ENCODE results near the gene NOTCH1. TPM values are rescaled to one million over a fixed set of nuclear protein-coding genes. Genes with fewer than 3 reads are reported as not detected.

The NOTCH1 gene
- total and polyA plus RNA-seq, 2 of the 13 experiments (the other 11 are each of a cell fraction or from before 2014, with no cell fraction given): 0.09 to 0.35 TPM

DNA sequence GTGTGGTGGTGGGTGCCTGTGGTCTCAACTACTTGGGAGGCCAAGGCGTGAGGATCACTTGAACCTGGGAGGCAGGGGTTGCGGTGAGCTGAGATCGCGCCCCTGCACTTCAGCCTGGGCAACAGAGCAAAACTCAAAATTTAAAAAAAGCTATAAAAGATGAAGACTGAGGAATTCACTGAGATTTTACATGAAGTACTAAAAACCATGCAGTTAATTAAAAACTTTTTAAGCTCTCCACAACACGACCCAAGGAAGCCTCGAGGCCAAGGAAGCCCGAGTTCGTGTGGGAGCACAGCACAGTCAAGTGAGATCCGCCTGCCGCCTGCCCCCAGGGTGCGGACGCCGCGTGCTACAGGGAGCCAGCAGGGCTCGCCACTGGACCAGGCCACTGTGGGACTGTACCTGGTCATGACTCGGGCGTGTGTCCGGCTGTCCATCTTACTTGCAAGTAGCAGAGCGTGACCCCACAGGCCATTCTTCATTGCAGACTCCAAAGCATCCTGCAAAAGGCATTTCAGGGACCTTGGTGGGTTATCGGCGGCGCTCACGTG lies 85.0 kb downstream of the NOTCH1 start:
- WGBS (ENCODE audit: low lambda C conversion rate): 98% methylated on average over 17 of the region's 23 CpGs
- TF ChIP-seq, protein P1, sequence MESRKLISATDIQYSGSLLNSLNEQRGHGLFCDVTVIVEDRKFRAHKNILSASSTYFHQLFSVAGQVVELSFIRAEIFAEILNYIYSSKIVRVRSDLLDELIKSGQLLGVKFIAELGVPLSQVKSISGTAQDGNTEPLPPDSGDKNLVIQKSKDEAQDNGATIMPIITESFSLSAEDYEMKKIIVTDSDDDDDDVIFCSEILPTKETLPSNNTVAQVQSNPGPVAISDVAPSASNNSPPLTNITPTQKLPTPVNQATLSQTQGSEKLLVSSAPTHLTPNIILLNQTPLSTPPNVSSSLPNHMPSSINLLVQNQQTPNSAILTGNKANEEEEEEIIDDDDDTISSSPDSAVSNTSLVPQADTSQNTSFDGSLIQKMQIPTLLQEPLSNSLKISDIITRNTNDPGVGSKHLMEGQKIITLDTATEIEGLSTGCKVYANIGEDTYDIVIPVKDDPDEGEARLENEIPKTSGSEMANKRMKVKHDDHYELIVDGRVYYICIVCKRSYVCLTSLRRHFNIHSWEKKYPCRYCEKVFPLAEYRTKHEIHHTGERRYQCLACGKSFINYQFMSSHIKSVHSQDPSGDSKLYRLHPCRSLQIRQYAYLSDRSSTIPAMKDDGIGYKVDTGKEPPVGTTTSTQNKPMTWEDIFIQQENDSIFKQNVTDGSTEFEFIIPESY (CRISPR knock-in tag; IDR thresholded peaks at IDR 0.05): peak; percentile 91
- TF ChIP-seq ZNF891 (CRISPR knock-in tag; IDR thresholded peaks at IDR 0.05): no peak
- no peak overlapping the region for H3K4me3 ChIP-seq (replicated peaks in 1 of 3; ENCODE audit: insufficient read depth in 1 of 3, low read depth in 2 of 3, low read length in 3 of 3)
- no peak for DNase-seq (ENCODE audit: low spot score)
- H3K9ac ChIP-seq (ENCODE audit: insufficient read depth, low read depth, low read length): no peak overlapping the region
- no peak for FAIRE-seq
- no peak overlapping the region for H2AFZ ChIP-seq (ENCODE audit: low read length)
- H4K20me1 ChIP-seq (ENCODE audit: insufficient read depth, low read length): no peaks in the 10 kb centered on the region
- in situ Hi-C loops (cut with HindIII; ENCODE audit: extremely low pct_ligation_motif_present, low pct_unique_long_range_greater_than_20kb) (no loop called here), intact Hi-C loops (cut with micrococcal nuclease; ENCODE audit: unreplicated experiment) (no loop called here)
- H3K27me3 ChIP-seq (ENCODE audit: control insufficient read depth in 1 of 2, insufficient read depth in 2 of 2, low read length in 2 of 2): no peaks in the 10 kb centered on the region
- no peaks in the 10 kb centered on the region for H3K79me2 ChIP-seq (ENCODE audit: insufficient read depth, low read length)
- ATAC-seq: no peak
- POLR2A ChIA-PET: interaction anchor here (0.7 kb wide), 1 partner anchor 16 kb away, joined by 3 read pairs; no protein-coding TSS in a partner anchor
- CTCF ChIA-PET (ENCODE audit: low intra/inter-chr PET ratio, low total read pairs): no interaction called here
- no peaks in the 10 kb centered on the region for H3K4me1 ChIP-seq (ENCODE audit: insufficient read depth, low read length)
- H3K27ac ChIP-seq (ENCODE audit: extremely low read length, insufficient read depth, low read length): no peak overlapping the region
- no TSS peak for BruUV-seq (replicated peaks)
- peaks cover 46 to 89% of the 10 kb centered on the region in 2 experiments; a peak in 4 of 5 replicates for H3K36me3 ChIP-seq (replicated peaks in 1 of 2; ENCODE audit: control insufficient read depth in 1 of 2, insufficient read depth in 2 of 2, low read length in 2 of 2)
- no peak overlapping the region for H3K4me2 ChIP-seq (ENCODE audit: low read depth, low read length)
- H3K9me3 ChIP-seq (ENCODE audit: low read length): no peaks in the 10 kb centered on the region

DNA sequence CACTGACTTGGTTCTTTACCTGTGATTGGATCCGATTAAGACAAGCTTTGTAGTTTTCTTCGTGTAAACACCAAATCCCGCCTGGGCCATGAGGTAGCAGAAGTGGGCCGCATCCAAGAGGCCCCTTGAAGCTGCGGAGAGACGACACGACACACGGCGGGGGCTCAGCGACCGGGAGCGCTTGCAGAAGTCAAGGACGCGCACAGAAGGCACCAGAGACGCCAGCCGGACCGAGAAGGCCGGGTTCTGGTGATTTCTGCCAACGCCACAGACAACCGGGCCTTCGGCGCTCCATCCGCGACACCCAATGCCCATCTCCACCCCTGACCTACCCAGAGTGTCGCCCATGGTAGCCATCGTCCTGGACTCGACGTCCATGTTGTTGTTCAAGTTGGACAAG lies 86.4 kb downstream of the NOTCH1 start:
- ChIA-PET POLR2A (no interaction called here), CTCF (ENCODE audit: low intra/inter-chr PET ratio, low total read pairs) (no interaction called here)
- Histone ChIP-seq H3K36me3 (replicated peaks in 1 of 2; ENCODE audit: control insufficient read depth in 1 of 2, insufficient read depth in 2 of 2, low read length in 2 of 2) (peaks cover 49 to 89% of the 10 kb centered on the region in 2 experiments; a peak in 4 of 5 replicates), H3K4me2 (ENCODE audit: low read depth, low read length) (no peak overlapping the region), H3K9me3 (ENCODE audit: low read length) (no peaks in the 10 kb centered on the region), H3K79me2 (ENCODE audit: insufficient read depth, low read length) (no peaks in the 10 kb centered on the region), H4K20me1 (ENCODE audit: insufficient read depth, low read length) (no peaks in the 10 kb centered on the region), H3K4me3 (replicated peaks in 1 of 3; ENCODE audit: insufficient read depth in 1 of 3, low read depth in 2 of 3, low read length in 3 of 3) (no peak overlapping the region), H2AFZ (ENCODE audit: low read length) (no peak overlapping the region), H3K27me3 (ENCODE audit: control insufficient read depth in 1 of 2, insufficient read depth in 2 of 2, low read length in 2 of 2) (no peaks in the 10 kb centered on the region), H3K9ac (ENCODE audit: insufficient read depth, low read depth, low read length) (no peak overlapping the region), H3K27ac (ENCODE audit: extremely low read length, insufficient read depth, low read length) (no peak overlapping the region), H3K4me1 (ENCODE audit: insufficient read depth, low read length) (no peaks in the 10 kb centered on the region)
- DNase-seq (ENCODE audit: low spot score) (no peak), ATAC-seq (no peak), FAIRE-seq (no peak)
- in situ Hi-C loops (cut with HindIII; ENCODE audit: extremely low pct_ligation_motif_present, low pct_unique_long_range_greater_than_20kb): no loop called here
- 98% methylated on average over 26 of the region's 28 CpGs for WGBS (ENCODE audit: low lambda C conversion rate)
- intact Hi-C loops (cut with micrococcal nuclease; ENCODE audit: unreplicated experiment): no loop called here
- TF ChIP-seq, protein P2, sequence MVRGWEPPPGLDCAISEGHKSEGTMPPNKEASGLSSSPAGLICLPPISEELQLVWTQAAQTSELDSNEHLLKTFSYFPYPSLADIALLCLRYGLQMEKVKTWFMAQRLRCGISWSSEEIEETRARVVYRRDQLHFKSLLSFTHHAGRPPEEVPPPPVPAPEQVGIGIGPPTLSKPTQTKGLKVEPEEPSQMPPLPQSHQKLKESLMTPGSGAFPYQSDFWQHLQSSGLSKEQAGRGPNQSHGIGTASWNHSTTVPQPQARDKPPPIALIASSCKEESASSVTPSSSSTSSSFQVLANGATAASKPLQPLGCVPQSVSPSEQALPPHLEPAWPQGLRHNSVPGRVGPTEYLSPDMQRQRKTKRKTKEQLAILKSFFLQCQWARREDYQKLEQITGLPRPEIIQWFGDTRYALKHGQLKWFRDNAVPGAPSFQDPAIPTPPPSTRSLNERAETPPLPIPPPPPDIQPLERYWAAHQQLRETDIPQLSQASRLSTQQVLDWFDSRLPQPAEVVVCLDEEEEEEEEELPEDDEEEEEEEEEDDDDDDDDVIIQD (CRISPR knock-in tag; IDR thresholded peaks at IDR 0.05; ENCODE audit: low read depth): no peak
- TF ChIP-seq AGO2 (optimal IDR thresholded peaks at IDR 0.05; ENCODE audit: low read depth, low read length): peak; percentile 41
- no TSS peak for BruUV-seq (replicated peaks)
